ENCODE data around the gene LNX1. TPM values are rescaled to one million over a fixed set of nuclear protein-coding genes. Genes with fewer than 3 reads are reported as not detected.

Gene LNX1
- total and polyA plus RNA-seq, 7 donors = 2.3 to 7.9 (median 4.6) TPM

DNA sequence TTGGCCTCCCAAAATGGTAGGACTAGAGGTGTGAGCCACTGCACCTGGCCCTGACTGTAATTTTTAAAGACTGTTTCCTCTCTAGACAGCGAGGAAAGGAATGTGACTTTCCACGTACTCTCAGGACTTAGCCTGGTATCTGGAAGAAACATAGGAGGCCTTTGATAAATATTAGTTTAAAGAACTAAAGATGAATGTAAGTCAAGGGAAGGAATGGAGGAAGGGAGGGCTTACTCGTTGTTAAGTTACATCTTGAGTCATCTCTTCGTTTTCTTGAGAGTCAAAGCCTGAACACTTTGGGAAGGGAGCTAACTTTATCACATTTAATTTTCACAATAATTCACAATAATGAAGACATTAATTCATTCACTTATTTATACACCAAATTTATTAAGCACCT lies 7.2 kb upstream of the LNX1 start:
- TF ChIP-seq POLR2A (IDR thresholded peaks at IDR 0.05) = no peak
- no peak for TF ChIP-seq POLR2AphosphoS5 (IDR thresholded peaks at IDR 0.05)
- TF ChIP-seq, protein P1, sequence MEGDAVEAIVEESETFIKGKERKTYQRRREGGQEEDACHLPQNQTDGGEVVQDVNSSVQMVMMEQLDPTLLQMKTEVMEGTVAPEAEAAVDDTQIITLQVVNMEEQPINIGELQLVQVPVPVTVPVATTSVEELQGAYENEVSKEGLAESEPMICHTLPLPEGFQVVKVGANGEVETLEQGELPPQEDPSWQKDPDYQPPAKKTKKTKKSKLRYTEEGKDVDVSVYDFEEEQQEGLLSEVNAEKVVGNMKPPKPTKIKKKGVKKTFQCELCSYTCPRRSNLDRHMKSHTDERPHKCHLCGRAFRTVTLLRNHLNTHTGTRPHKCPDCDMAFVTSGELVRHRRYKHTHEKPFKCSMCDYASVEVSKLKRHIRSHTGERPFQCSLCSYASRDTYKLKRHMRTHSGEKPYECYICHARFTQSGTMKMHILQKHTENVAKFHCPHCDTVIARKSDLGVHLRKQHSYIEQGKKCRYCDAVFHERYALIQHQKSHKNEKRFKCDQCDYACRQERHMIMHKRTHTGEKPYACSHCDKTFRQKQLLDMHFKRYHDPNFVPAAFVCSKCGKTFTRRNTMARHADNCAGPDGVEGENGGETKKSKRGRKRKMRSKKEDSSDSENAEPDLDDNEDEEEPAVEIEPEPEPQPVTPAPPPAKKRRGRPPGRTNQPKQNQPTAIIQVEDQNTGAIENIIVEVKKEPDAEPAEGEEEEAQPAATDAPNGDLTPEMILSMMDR (IDR thresholded peaks at IDR 0.05) = no peak
- TF ChIP-seq EP300 (IDR thresholded peaks at IDR 0.05) = no peak
- intact Hi-C loops (cut with DNase I) = no loop called here
- H3K27ac ChIP-seq = no peak overlapping the region
- WGBS, 2 donors = 17 to 64% methylated on average over 4 of the region's 4 CpGs
- H3K4me3 ChIP-seq = no peak overlapping the region
- H3K4me1 ChIP-seq = no peaks in the 10 kb centered on the region
- H3K9me3 ChIP-seq = no peaks in the 10 kb centered on the region
- DNase-seq = no peak
- H3K36me3 ChIP-seq = no peaks in the 10 kb centered on the region
- H3K27me3 ChIP-seq = no peaks in the 10 kb centered on the region

DNA sequence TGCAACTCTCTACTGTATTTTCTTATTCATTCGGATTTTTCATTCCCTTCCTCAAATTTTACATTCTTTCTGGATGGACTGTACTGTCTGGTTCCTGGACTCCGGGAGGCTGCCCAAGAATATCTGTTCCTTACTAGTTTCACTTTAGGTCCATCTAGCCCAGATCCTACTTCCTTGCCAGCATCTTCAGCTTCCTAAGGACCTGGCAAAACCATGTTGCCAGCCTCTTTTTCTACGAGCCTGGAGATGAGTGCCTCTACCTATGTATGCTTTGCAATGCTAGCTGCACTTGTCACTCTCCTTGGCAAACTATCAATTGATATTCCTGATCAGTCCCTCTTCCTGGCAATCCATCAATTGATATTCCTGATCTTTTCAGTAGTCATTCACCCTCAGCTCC lies 5.6 kb upstream of the LNX1 start:
- H3K4me3 ChIP-seq = no peak overlapping the region
- 86 to 92% methylated on average over 3 of the region's 3 CpGs for WGBS, 2 donors
- no peak overlapping the region for H3K27ac ChIP-seq
- H3K36me3 ChIP-seq = no peaks in the 10 kb centered on the region
- H3K4me1 ChIP-seq = no peaks in the 10 kb centered on the region
- no peak for TF ChIP-seq POLR2A (IDR thresholded peaks at IDR 0.05)
- no peak for TF ChIP-seq POLR2AphosphoS5 (IDR thresholded peaks at IDR 0.05)
- no peak for TF ChIP-seq EP300 (IDR thresholded peaks at IDR 0.05)
- TF ChIP-seq, protein P1 (IDR thresholded peaks at IDR 0.05) = no peak
- intact Hi-C loops (cut with DNase I) = no loop called here
- H3K27me3 ChIP-seq = no peaks in the 10 kb centered on the region
- no peaks in the 10 kb centered on the region for H3K9me3 ChIP-seq
- DNase-seq = no peak

DNA sequence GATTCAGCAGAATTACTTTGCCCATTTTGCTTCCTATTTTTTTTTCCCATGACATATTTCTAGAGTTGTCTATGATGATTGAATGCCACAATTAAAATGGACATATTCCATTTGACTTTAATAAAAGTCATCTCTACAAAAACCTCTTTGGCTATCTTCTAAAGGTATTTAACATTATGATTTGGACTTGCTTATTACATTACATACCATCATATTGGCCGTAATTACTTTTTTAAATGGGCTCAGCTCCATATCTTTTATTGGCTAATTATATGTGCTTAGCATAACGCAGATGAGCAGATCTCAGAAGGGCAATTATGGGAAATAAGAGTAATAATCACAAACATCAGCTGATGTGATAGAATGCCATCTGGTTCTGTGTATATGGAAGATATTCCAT lies 4.5 kb upstream of the LNX1 start:
- H3K36me3 ChIP-seq = no peaks in the 10 kb centered on the region
- H3K27me3 ChIP-seq = peaks cover 0 to 9% (median 0%) of the 10 kb centered on the region in 3 donors
- H3K9me3 ChIP-seq = no peaks in the 10 kb centered on the region
- no peak overlapping the region for H3K27ac ChIP-seq
- no peak for DNase-seq
- TF ChIP-seq POLR2A (IDR thresholded peaks at IDR 0.05) (no peak), EP300 (IDR thresholded peaks at IDR 0.05) (no peak)
- TF ChIP-seq, protein P1 (IDR thresholded peaks at IDR 0.05) = no peak
- H3K4me1 ChIP-seq = no peaks in the 10 kb centered on the region
- intact Hi-C loops (cut with DNase I) = no loop called here
- WGBS, 2 donors = 48 to 84% methylated on average over 2 of the region's 2 CpGs
- no peak overlapping the region for H3K4me3 ChIP-seq

DNA sequence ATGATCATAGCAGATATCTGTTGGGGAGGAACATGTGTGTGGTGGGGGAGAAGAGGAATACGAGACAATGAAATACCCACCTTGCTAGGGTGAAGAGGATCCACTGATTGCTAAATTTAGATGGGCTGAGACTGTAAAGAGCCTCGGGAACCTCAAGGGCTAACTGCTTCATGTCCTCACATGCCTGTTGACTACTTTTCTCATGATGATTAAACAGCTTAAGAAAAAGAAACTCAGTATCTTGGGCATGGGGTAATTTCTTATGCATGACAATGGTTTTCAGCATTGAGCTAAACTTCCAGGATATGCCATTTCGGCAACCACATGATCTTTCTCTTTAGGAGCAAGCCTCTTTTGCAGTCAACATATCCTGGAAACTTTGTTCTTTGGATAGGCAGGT lies 3.9 kb upstream of the LNX1 start:
- WGBS, 2 donors = 90 to 94% methylated on average over 3 of the region's 3 CpGs
- no peak for DNase-seq
- TF ChIP-seq POLR2AphosphoS5 (IDR thresholded peaks at IDR 0.05) (no peak), EP300 (IDR thresholded peaks at IDR 0.05) (no peak), POLR2A (IDR thresholded peaks at IDR 0.05) (no peak)
- TF ChIP-seq, protein P1 (IDR thresholded peaks at IDR 0.05) = no peak
- no peaks in the 10 kb centered on the region for H3K36me3 ChIP-seq
- H3K27me3 ChIP-seq = peaks cover 0 to 9% (median 0%) of the 10 kb centered on the region in 3 donors
- no peaks in the 10 kb centered on the region for H3K9me3 ChIP-seq
- H3K4me3 ChIP-seq = no peak overlapping the region
- no peaks in the 10 kb centered on the region for H3K4me1 ChIP-seq
- intact Hi-C loops (cut with DNase I) = no loop called here
- no peak overlapping the region for H3K27ac ChIP-seq

DNA sequence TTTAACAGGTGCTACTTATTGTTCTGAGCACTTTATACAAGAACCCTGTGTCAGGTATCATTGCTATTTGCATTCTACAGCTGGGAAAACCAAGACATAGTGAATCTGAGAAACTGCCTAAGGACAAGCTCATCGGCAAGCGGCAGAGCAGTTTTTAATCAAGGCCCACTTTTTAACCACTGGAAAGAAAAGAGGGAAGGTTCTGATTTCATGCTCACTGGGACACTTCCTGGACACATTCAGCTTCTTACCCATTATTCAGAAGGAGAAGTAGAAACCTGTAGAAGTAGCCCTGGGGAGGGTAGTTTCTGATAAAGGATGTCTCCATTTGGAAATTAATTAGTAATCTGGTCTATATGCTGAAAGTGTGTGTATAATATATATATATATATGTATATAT lies 2.5 kb upstream of the LNX1 start:
- peaks cover 0 to 9% (median 0%) of the 10 kb centered on the region in 3 donors for H3K27me3 ChIP-seq
- intact Hi-C loops (cut with DNase I) = no loop called here
- 95% methylated on average over 2 of the region's 2 CpGs for WGBS, 2 donors
- no peaks in the 10 kb centered on the region for H3K36me3 ChIP-seq
- TF ChIP-seq POLR2AphosphoS5 (IDR thresholded peaks at IDR 0.05) (no peak), POLR2A (IDR thresholded peaks at IDR 0.05) (no peak), EP300 (IDR thresholded peaks at IDR 0.05) (no peak)
- TF ChIP-seq, protein P1 (IDR thresholded peaks at IDR 0.05) = no peak
- no peak overlapping the region for H3K4me3 ChIP-seq
- no peaks in the 10 kb centered on the region for H3K9me3 ChIP-seq
- DNase-seq = no peak
- no peaks in the 10 kb centered on the region for H3K4me1 ChIP-seq
- no peak overlapping the region for H3K27ac ChIP-seq

Data from sigmoid colon (tissue), 7 donors.